HFF-Myc (cell line): ENCODE results near the gene POMGNT1.

ENCODE experiments used
- DNase-seq: peaks from one replicate; pipeline ENCODE4 v3.0.0-alpha.2; 2011; ENCODE audit warnings: low read depth; ENCODE audit errors: extremely low read depth
- H3K4me3 ChIP-seq: replicated peaks from 2 replicates; pipeline ENCODE4 v1.5.1; 2011; ENCODE audit warnings: low read depth, mild to moderate bottlenecking, control low read depth, low read length
- TF ChIP-seq, protein P1 (sequence below): IDR thresholded peaks from 2 replicates; pipeline ENCODE4 v1.5.1; 2012; ENCODE audit warnings: mild to moderate bottlenecking, low read depth, low read length, control low read depth; ENCODE audit errors: missing control alignments

POMGNT1 gene

DNA sequence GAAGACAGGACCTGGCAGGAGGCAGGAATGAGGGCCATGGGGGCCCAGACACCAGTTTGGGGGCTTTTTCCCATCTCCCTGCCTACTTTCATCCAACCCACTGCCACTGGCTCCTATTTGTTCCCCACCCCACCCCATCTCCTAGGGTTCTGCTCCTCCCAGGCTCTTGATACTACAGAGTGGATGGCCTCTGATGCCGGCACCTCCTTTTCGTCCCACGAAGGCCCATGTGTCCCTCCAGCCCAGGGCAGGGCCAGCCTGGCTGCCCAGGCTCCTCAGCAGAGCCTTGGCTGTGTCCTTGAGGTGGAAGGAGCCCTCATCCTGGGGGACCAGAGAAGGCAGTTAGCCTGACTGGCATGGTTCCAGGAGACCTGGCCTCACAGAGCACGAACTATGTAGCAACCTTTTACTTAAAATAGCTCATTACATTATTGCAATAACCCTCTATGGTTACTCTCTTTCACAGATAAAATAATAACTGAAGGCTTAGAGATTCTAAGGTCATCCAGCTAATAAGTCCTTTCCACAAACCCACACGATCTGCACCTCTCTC, 3.5 kb downstream of the POMGNT1 start:
- DNase-seq: no peak
- TF ChIP-seq, protein P1, sequence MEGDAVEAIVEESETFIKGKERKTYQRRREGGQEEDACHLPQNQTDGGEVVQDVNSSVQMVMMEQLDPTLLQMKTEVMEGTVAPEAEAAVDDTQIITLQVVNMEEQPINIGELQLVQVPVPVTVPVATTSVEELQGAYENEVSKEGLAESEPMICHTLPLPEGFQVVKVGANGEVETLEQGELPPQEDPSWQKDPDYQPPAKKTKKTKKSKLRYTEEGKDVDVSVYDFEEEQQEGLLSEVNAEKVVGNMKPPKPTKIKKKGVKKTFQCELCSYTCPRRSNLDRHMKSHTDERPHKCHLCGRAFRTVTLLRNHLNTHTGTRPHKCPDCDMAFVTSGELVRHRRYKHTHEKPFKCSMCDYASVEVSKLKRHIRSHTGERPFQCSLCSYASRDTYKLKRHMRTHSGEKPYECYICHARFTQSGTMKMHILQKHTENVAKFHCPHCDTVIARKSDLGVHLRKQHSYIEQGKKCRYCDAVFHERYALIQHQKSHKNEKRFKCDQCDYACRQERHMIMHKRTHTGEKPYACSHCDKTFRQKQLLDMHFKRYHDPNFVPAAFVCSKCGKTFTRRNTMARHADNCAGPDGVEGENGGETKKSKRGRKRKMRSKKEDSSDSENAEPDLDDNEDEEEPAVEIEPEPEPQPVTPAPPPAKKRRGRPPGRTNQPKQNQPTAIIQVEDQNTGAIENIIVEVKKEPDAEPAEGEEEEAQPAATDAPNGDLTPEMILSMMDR: no peak
- no peak overlapping the region for H3K4me3 ChIP-seq

DNA sequence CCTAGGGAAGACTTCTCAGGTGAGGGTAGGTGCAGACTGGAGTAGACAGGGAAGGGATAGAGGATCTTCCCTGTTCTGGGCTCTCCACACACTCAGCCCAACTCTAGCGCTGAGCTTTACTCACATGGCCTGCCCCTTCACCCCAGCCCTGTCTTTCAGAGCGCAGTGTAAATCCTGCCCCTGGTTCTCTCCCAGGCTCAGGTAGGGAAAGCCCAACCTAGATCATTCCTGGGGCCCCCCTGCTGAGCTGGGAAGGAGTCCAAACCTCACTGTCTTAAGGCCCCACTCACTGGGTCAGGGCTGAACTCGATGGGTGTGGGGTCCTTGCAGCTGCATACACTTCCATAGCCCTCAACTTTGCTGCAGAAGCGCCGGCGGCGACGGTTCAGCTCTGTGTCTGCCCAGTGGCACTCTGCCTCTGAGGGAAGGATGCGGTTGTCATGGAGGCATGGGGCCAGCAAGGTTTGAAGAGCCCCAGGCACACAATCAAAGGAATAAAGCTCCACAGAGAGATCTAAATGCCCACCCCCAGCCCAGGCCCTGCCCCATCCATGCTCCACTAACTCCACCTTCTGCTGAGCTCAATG, 4.2 kb downstream of the POMGNT1 start:
- TF ChIP-seq, protein P1: no peak
- DNase-seq: no peak
- no peak overlapping the region for H3K4me3 ChIP-seq

DNA sequence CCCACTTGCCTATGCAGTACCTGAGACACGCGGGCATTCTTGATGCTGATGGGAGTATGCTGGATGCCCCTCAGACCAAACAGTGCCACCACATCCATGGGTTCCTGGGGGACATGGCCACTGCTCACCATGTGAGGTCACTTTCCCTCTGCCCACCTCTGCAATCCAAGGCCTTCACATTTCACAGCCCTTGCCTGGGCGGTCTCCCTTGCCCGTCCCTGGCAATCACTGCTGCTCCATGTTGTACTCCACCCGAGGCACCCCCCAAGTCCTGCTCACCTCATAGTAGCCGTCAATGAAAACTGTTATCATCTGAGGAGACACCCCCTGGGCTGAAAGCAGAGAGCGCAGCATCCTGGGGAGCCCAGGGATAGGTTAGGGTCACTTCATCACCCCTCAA, 4.9 kb downstream of the POMGNT1 start:
- DNase-seq: no peak
- TF ChIP-seq, protein P1: no peak
- no peak overlapping the region for H3K4me3 ChIP-seq

DNA sequence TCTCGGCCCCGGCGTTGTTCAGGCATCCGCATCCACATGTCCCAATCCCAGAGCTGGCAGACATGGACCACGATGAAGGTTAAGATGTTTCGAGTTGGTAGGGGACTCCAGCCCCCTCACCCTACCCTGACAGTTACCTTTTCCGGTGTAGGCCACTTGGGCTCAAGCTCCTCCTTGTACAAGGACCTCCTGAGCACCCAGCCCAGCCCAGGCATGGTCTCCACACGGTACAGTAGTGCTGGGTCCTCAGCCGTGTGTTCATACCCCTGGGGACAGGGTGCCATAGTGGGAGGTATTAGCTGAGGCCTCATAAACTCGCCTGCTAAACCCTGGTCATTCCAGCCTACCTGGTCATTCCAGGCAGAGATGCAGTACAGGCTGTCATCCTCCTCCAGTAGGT, 6.1 kb downstream of the POMGNT1 start:
- TF ChIP-seq, protein P1: no peak
- H3K4me3 ChIP-seq: no peak overlapping the region
- no peak for DNase-seq

DNA sequence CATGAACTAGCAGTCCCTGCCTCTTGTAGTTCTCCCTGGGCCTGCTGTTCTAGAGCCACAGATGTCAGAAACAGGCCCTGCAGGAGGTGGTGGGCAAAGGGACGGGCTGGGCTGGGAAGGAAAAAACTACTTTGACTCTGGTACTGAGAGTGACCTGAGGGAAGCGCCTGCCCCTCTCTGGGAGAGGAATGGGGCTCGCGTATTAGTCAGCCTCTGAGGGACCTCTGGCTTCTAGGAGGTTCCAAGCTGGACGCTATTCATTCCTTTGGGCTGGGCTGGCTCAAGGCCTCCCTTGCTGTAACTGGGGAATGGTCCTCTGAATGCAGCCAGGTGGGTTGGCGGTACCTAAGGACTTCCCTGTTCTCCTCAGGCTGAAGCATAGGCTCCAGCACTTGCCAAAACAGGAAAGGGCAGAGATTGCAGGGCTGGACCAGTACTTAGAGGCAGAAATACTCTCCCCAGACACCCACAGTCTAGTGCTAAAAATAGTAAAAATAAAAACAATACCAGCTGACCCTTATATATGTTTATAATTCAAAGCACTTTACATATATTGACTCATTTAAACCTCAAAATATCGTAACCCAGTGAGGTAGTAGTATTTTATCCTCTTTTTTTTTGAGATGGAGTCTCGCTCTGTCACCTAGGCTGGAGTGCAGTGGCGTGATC, 7.1 kb downstream of the POMGNT1 start:
- TF ChIP-seq, protein P1: no peak
- no peak for DNase-seq
- no peak overlapping the region for H3K4me3 ChIP-seq

DNA sequence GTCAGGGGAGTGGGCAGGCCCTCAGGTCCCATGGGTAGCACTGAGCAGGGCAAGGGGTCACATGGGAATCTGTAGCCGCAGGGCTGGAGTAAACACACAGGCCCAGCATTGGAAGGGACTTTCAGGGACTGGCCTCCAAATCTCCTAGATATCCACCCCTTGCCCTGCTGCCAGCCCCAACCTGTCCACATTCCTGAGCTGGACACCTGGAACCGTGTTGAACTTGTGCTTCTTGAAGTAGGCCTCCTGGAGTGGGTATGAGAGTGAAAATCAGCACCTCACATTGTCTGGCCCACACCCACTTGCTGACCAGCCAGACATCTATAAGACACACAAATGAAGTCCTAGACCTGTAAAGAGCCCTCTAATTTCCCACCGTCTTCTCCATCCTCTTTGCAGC, 7.7 kb downstream of the POMGNT1 start:
- no peak for DNase-seq
- no peak overlapping the region for H3K4me3 ChIP-seq
- TF ChIP-seq, protein P1: no peak
